Glomerular endothelial cell (primary cell): ENCODE measurements around the gene DEFB129. TPM values are rescaled to one million over a fixed set of nuclear protein-coding genes. Genes with fewer than 3 reads are reported as not detected.
"Not testable (repeated sequence)": the region's sequence is repeated elsewhere in the genome, so short reads cannot be mapped to it uniquely, and the experiment has no call there.

ENCODE experiments used
- DNase-seq: peaks from one replicate; pipeline ENCODE4 v3.0.0-alpha.2; 2011; ENCODE audit warnings: low read depth, low spot score; ENCODE audit errors: extremely low read depth
- total RNA-seq: library from RNA; depleted of rRNA; stranded (reverse); fragments of >200 nt; gene quantifications from 2 replicates; pipeline ENCODE4 v1.2.3, GENCODE V29; 2015

The DEFB129 gene, protein sequence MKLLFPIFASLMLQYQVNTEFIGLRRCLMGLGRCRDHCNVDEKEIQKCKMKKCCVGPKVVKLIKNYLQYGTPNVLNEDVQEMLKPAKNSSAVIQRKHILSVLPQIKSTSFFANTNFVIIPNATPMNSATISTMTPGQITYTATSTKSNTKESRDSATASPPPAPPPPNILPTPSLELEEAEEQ
- not detected in 2 replicates for total RNA-seq

DNA sequence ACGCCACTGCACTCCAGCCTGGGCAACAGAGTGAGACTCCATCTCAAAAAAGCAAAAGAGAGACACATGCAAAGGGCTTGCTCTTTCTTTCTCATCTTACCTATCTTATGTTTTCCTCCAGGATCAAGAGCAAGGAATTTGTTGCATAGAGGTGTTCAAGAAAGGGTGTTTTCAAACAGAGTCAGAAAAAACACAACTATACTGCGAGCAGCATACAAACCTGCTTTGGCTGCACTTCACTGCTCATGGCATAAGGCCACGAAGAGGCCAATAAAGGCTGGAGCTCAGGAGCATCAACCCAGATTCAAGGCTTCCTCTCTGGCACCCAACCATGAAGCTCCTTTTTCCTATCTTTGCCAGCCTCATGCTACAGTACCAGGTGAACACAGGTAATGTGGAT is at the start of gene DEFB129:
TSS of gene DEFB129 (plus strand) at position 301 of the 400 bp plus-strand sequence. CDS start at position 332, 31 bp downstream.
- no peak for DNase-seq

DNA sequence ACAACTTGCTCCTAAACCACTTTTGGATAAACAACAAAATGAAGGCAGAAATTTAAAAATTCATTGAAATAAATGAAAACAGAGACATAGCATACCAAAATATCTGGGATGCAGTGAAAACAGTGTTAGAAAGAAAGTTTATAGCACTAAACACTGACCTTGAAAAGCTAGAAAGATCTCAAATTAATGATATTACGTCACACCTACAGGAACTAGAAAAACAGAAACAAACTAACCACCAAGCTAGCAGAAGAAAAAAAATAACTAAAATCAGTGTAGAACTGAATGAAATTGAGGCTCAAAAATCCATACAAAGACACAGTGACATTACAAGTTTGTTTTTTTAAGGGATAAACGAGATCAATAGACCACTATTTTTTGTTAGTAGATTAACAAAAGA is 42.8 kb upstream of the DEFB129 start:
- no peak for DNase-seq

DNA sequence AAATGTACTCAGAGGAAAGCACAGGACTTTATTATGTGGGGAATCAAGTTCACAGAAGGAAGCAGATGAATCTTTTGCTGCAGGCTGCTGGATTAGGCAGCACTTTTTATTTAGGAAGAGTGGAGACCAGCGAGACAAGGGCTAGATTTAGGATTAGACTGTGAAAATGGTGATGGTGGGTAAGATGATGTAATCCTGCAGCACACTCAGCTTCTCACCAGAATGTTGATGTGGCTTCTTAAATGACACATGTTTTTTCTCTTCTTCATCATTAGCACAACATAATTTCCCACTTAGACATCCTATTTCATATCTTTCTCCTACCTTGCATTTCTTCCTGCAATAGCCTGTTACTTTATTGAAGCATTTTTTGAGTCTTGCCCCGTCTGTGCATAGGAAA is 39.3 kb upstream of the DEFB129 start:
- no peak for DNase-seq

DNA sequence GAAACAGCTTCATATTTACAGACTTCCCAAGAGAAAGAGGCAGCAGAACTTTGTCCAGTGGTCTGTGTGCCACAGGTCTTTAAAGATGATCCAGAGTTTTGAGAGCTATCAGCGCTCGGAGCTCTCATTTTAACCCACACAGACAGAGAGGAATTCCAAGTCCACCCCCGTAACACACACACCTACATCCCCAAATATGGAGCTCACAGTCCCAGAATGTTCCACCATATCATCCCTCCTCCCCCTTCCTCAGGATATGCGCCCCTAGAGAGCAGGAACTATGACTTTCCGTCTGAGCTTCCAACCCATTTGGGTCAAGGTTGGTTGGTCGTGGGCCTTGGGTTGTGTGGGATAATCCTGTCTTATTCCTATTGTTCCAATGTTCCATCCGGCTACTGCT is 37.4 kb upstream of the DEFB129 start, which contains the start of gene DEFB128:
TSS of gene DEFB128 (minus strand) at position 101 of the 400 bp plus-strand sequence. CDS start at position 13, 88 bp downstream.
- no peak for DNase-seq

DNA sequence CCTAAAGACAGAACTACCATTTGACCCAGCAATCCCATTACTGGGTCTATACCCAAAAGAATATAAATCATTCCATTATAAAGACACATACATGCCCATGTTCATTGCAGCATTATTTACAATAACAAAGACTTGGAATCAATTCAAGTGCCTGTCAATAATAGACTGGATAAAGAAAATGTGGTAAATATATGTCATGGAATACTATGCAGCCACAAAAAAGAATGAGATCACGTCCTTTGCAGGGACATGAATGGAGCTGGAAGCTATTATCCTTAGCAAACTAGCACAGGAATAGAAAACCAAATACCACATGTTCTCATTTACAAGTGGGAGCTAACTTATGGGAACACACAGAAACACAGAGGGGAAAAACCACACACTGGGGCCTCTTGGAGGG is 28.8 kb upstream of the DEFB129 start:
- DNase-seq = no peak

DNA sequence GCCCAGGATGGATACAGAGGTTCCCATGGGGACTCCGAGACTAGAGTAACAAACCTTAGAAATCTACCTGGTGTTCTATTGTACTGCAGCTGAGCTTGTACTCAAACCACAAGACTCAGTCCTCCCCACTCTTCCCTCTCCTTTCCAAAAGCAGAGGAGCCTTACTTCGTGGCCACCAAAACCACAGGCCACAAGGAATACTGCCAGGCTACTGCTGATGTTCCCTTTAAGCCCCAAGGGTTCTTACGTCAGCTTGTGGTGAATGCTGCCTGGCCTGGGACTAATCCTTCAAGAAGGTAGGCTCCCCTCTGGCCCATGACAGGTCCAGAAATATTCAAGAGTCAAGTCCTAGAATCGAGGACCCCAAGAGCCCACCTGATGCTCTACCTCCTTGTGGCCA is 27.1 kb upstream of the DEFB129 start:
- DNase-seq = no peak

DNA sequence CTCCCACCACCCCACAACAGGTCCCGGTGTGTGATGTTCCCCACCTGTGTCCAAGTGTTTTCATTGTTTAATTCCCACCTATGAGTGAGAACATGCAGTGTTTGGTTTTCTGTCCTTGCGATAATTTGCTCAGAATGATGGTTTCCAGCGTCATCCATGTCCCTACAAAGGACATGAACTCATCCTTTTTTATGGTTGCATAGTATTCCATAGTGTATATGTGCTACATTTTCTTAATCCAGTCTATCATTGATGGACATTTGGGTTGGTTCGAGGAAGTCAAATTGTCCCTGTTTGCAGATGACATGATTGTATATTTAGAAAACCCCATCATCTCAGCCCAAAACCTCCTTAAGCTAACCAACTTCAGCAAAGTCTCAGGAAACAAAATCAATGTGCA is 23.4 kb upstream of the DEFB129 start:
- not testable (repeated sequence) for DNase-seq

DNA sequence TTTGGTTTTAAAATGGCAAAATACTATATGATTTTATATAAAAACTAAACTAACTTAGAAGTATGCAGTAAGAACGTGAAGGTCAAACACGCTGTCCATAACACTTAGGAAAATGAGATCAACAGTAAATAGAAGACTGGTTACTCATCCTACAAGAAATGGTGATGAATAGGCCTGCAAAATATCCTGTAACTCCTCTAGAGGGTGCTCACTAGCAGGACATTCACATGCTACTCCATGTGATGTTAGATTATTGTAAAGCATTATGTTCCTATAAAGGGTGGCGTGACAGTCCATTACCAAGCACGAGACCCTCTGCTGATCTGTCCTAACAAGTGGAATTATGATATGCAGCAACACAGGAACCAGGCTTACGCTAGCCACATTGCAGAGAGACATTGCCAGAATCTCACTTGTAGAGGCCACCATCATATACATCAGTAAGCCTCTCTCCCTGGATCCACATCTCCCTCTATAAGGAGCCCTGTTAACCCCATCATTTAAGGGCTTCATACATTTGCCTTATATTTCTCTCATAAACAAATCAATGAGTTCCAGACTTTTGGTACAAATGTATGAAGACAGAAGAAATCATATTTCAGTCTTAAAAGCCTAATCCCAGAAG is 18.0 kb upstream of the DEFB129 start:
- peak; percentile 16 for DNase-seq

DNA sequence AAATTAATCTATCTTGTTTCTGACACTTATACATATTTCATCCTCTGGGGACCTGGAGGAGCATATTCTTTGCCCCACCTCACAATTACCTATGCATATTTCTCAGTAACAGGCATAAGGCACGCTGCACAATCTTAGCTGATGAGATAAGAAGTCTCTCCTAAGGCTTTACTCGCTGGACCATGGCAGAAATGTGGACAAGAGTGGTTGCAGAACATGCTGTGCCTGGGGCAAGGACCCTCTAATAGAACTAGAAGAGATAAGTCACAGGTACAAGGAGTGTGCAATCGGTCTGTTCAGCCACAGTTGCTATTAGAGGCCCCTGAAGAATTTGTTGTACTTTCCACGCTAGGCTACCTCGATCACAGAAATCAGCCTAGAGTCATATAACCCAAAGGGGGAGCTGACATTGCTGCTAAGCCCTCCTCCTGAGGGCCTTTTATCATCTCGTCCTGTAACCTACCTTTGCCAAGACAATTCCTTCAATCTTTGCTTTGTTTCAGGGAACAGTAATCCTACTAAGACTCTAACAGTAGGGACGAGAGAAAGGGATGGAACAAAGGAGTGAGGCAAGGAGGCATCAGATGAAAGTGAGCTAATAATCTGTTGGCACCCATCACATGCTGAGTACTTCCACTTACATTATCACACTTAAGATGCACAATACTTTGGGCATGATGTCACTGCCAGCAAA is 16.1 kb upstream of the DEFB129 start:
- DNase-seq = no peak

DNA sequence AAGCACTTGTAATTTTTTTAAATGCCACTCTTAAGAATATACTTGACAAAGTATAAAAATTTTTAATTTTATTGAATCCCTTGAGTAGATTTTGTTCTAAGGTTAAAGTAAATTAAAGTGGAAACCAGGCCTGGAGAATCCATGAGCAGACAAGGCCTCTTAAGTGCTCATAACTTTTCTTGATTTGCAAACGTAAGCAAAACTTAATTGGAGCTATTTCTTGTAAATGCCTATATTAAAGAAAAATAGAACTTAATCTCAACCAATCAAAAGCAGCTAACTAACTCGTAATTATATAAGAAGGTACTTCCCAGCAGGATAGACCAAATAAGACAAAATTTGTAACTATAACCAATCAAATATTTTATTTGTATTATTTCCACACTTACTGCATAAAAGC is 12.7 kb upstream of the DEFB129 start:
- DNase-seq = no peak

DNA sequence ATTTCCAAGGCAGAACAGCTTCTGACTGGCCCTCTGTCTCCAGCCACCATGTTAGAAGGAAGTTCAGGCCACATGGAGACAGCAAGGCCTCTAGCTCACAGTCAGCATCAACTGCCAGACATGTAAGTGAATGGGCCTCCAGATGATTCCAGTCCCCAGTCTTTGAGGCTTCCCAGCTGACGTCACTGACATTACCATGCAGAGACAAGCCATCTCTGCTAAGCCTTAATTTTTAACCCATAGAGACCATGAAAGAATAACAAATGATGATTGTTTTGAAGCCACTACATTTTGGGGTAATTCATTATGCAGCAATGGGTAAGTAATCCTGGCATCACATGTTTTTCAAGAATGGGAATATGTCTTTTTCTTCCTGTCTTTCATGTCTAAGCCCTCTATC is 11.3 kb upstream of the DEFB129 start:
- no peak for DNase-seq

DNA sequence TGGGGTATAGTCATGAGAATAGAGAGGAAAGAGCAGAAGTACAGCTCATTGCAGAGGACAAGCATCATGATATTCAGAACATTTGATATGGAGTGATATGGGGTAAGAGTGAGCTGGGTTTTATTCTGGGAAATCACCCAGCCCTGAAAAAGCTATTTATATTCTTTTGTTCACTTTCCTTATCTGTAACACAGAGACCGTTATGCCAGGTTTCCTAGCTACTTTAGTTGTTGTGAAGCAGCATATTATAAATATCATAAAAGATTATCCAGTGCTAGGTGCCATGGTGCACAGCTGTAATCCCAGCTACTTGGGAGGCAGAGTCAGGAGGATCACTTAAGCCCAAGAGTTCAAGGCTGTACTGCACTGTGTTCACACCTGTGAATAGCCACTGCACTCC is 9.8 kb upstream of the DEFB129 start:
- DNase-seq = no peak

DNA sequence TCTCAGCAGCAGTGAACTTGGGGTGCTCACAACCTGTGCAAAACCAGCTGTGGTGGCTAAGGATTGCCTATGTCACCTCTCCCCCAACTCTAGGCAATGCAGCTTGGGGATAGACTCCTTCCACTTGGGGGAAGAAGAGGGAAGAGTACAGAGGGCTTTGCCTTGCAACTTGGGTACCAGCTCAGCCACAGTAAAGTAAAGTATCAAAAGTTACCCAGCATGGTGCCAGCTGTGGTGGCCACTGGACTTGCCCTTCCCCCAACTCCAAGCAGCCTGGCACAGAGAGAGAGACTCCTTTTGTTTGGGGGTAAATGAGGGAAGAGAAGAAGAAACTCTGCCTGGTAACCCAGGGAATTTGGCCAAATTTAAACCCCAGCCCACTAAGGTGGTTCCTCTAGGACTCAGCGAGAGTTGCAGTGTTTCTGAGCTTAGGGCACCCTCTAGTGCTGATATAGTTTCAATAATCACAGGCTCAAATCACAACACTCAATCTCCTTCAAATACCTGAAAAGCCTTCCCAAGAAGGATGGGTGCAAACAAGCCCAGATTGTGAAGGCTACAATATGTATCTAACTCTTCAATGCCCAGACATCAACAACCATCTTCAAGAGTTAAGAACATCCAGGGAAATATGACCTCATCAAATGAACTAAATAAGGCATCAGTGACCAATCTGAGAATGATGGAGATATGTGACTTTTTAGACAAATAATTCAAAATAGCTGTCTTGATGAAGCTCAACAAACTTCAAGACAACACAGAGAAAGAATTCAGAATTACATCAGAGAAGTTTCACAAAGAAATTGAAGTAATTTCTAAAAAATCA is 7.6 kb upstream of the DEFB129 start:
- no peak for DNase-seq

DNA sequence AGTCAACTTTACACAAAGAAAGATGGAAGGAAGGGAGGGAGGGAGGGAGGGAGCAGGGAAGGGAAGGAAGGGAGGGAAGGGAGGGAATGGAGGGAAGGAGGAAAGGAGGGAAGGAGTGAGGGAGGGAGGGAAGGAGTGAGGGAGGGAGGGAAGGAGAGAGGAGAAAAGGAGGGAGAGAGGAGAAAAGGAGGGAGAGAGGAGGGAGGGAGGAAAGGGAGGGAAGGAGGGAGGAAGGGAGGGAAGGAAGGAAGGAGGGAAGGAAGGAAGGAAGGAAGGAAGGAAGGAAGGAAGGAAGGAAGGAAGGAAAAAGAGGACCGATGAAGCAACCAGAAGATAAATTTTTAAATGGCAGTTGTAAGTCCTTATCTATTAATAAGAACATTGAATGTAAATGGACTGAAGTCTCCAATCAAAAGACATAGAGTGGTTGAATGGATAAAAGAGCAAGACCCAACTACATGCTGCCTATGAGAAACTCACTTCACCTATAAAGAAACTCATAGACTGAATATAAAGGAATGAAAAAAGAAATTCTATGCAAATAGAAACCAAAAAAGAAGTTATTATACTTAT is 5.7 kb upstream of the DEFB129 start:
- no peak for DNase-seq

DNA sequence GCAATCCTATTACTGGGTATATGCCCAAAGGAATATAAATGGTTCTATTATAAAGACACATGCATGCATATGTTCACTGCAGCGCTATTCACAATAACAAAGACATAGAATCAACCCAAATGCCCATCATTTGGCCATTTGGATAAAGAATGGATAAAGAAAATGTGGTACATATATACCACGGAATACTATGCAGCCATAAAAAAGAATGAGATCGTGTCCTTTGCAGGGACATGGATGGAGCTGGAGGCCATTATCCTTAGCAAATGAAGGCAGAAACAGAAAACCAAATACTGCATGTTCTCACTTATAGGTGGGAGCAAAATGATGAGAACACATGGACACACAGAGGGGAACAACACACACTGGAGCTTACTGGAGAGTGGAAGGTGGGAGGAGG is 1.2 kb upstream of the DEFB129 start:
- DNase-seq = not testable (repeated sequence)

DNA sequence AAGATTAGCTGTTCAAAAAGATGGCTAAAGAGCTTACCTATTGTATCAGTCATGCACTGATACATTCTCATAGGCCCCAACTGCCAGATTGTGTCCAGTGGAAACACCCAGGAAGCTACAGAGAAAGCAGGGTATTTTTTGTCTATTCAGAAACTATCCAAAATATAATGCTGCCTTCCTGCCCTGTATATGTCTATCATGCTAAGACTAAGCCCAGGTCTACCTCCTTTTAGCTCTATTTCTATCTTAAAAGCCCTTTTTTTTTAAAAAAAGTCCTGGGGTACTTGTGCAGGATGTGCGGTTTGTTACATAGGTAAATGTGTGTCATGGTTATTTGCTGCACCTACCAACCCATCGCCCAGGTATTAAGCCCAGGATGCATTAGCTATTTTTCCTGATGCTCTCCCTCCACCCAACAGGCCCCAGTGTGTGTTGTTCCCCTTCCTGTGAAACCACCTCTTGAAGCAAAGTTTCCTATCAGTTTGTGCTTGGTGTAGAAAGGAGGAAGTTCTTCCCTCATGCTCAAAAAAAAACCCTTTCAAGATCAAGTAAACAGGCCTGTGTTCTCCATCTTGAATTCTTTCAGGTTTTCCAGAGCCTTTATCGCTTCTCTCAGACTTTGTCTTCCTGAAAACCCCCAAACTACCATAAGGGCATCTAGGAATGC is 514 bp downstream of the DEFB129 start:
- no peak for DNase-seq

DNA sequence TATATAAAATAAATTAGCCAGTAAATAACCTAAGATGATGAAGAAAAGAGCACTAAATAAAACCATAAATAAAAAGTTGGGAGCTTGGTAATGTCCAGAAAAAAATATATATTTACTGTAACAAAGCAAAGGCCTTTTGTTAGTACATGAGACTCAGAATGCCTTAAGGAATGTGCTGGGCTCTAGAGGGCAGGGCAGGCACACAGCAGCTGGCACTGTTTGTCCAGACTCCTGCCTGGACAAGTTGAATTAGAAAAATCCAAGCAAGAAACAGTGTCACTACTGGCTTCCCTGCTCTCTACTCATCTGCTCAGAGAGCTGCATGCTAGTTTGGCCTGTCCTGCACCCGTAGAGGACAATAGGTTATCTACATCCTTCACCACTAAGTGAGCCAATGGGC is 8.8 kb downstream of the DEFB129 start:
- no peak for DNase-seq

DNA sequence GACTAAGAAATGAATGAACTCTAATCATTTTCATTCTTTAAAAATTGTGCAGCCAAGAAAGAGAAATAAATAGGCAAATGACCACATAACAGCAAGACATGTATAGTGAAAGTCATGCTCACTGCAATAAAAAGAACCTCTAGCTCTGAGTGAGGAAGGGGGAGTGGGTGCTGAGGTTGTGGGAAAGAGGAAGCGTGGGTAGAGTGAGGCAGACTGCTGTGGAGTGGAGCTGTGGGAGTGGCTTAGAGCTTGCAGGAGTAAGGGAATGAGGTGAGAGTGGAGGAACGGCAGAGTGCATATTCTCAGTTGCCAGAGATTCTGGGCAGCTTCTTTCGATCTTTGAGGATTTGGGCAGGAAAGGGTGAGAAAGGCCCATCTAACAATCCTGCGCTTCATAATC is 10.4 kb downstream of the DEFB129 start:
- DNase-seq = no peak

DNA sequence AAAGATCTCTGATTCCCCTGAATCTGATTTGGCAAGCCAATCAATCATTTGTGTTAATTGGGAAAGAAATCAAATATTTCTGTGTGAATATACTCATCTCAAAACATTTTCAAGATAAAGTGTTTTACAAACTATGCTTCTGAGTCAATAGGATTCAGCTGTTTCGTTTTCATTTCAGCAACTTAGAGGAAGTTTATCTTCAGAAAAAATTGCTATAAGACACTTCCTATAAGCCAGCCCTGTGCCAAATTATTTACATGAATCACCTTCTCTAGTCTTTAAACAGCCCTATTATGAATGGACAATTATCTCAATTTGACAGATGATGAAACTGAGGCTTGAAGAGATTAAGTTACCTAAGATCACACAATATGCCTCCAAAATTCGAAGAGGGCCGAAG is 10.9 kb downstream of the DEFB129 start:
- no peak for DNase-seq

DNA sequence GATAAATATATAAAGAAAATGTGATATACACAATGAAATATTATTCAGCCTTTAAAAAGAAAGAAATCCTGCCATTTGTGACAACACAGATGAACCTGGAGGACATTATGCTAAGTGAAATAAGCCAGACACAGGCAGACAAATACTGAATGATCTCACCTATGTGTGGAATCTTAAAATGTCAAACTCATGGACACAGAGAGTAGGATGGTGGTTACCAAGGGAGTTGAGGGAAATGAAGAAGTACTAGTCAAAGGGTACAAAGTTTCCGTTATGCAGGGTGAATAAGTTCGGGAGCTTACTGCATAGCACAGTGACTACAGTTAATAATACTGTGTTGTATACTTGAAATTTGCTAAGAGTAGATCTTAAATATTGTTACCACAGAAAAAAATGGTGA is 15.8 kb downstream of the DEFB129 start:
- no peak for DNase-seq
